HCT116 (cell line): ENCODE measurements around the gene ACACB. TPM values are rescaled to one million over a fixed set of nuclear protein-coding genes. Genes with fewer than 3 reads are reported as not detected.

Source experiments
- ATAC-seq: fragments of 200-7000 bp; cut with Tn5 transposase; 2 replicates; pipeline ENCODE4 v1.9.1; 2020; ENCODE audit warnings: mild to moderate bottlenecking, moderate library complexity
- BruUV-seq: library from RNA; stranded (reverse); fragments of 400-500 nt; replicated peaks from 2 replicates; lab custom pipeline; 2021; lab: Mats Ljungman, UMichigan
- CTCF ChIA-PET: fragments of 300-600 bp; sonication (Branson Sonifier 250); formaldehyde crosslinking; loops from one replicate; lab custom pipeline; 2021; ENCODE audit warnings: antibody characterized with exemption; lab: Charles Lee
- POLR2A ChIA-PET: fragments of 300-600, 350-600 bp; sonication (Branson Sonifier 250); formaldehyde crosslinking; loops from one replicate; lab custom pipeline; 2021; ENCODE audit warnings: antibody characterized with exemption; lab: Charles Lee
- RAD21 ChIA-PET, 2 experiments: fragments of 300-600 bp; sonication (Branson Sonifier 250); formaldehyde crosslinking; loops; one replicate each; lab custom pipeline; 2023; ENCODE audit warnings: low total read pairs in 2 of 2; ENCODE audit not compliant: uncharacterized antibody in 2 of 2, unreplicated experiment in 2 of 2, low non-redundant PET in 1 of 2; lab: Charles Lee
- DNase-seq: peaks from one replicate; pipeline ENCODE4 v3.0.0-alpha.2; 2010; ENCODE audit warnings: low read depth, low spot score
- H2AFZ ChIP-seq: fragments of 200-600 bp; shearing (Covaris generic), sonication (generic); 2 replicates; pipeline ENCODE4 v1.6.1; 2017; ENCODE audit warnings: low read depth, mixed run types, mixed read lengths, antibody characterized with exemption, low read length; ENCODE audit not compliant: poor library complexity, severe bottlenecking
- H3K27ac ChIP-seq: 2 replicates; pipeline ENCODE4 v1.5.1; 2012; ENCODE audit warnings: low read depth, low read length
- H3K27me3 ChIP-seq: fragments of 200-600 bp; sonication (generic); 2 replicates; pipeline ENCODE4 v1.6.1; 2016; ENCODE audit warnings: mixed run types, low read length, mixed read lengths; ENCODE audit not compliant: insufficient read depth
- H3K36me3 ChIP-seq, 2 experiments: fragments of 200-500 bp in 1 of 2; fragments of 200-600 bp in 1 of 2; sonication (Bioruptor generic) in 1 of 2; sonication (generic) in 1 of 2; 2 replicates each; pipeline versions ENCODE4 v1.5.1 to v1.6.1; 2014 to 2016; ENCODE audit warnings: low read length in 2 of 2, inconsistent platforms in 1 of 2, mixed read lengths in 1 of 2, mixed run types in 1 of 2; ENCODE audit not compliant: insufficient read depth in 2 of 2, control insufficient read depth in 1 of 2
- H3K4me1 ChIP-seq, 2 experiments: fragments of 200-600 bp in 1 of 2; sonication (generic) in 1 of 2; 2 replicates each; pipeline versions ENCODE4 v1.5.1 to v1.6.1; 2012 to 2017; ENCODE audit warnings: low read length in 2 of 2, inconsistent platforms in 1 of 2, mild to moderate bottlenecking in 1 of 2, mixed read lengths in 1 of 2, mixed run types in 1 of 2, moderate library complexity in 1 of 2; ENCODE audit not compliant: insufficient read depth in 2 of 2, control insufficient read depth in 1 of 2
- H3K4me2 ChIP-seq: fragments of 200-600 bp; sonication (generic); 2 replicates; pipeline ENCODE4 v1.6.1; 2017; ENCODE audit warnings: mixed run types, low read length, mixed read lengths
- H3K4me3 ChIP-seq, 2 experiments: fragments of 200-600 bp in 1 of 2; sonication (generic) in 1 of 2; replicated peaks in 1 of 2; 2 replicates each; pipeline ENCODE4 v1.5.1; 2011 to 2016; ENCODE audit warnings: low read length in 2 of 2, control low read depth in 1 of 2, low read depth in 1 of 2, mild to moderate bottlenecking in 1 of 2, mixed read lengths in 1 of 2, mixed run types in 1 of 2
- H3K79me2 ChIP-seq: fragments of 200-600 bp; sonication (generic); 2 replicates; pipeline ENCODE4 v1.6.1; 2017; ENCODE audit warnings: mild to moderate bottlenecking, mixed run types, low read length, moderate library complexity, mixed read lengths; ENCODE audit not compliant: insufficient read depth
- H3K9ac ChIP-seq: fragments of 200-600 bp; sonication (generic); 2 replicates; pipeline ENCODE4 v1.6.1; 2016; ENCODE audit warnings: low read length, mixed read lengths
- H3K9me2 ChIP-seq: fragments of 200-600 bp; sonication (generic), shearing (Covaris generic); 2 replicates; pipeline ENCODE4 v1.6.1; 2017; ENCODE audit warnings: mixed run types, mild to moderate bottlenecking, moderate library complexity; ENCODE audit not compliant: insufficient read depth
- H3K9me3 ChIP-seq, 2 experiments: fragments of 200-500 bp in 1 of 2; fragments of 200-600 bp in 1 of 2; sonication (Bioruptor generic) in 1 of 2; sonication (generic) in 1 of 2; 2 replicates each; pipeline ENCODE4 v1.6.1; 2014 to 2017; ENCODE audit warnings: low read length in 2 of 2, mixed read lengths in 2 of 2, inconsistent platforms in 1 of 2, low read depth in 1 of 2, mild to moderate bottlenecking in 1 of 2, mixed run types in 1 of 2, moderate library complexity in 1 of 2; ENCODE audit not compliant: control insufficient read depth in 1 of 2, insufficient read depth in 1 of 2
- H4K20me1 ChIP-seq: fragments of 200-600 bp; sonication (generic), shearing (Covaris generic); 2 replicates; pipeline ENCODE4 v1.6.1; 2017; ENCODE audit warnings: mixed run types, mild to moderate bottlenecking, moderate library complexity; ENCODE audit not compliant: insufficient read depth
- CBX3 ChIP-seq: IDR thresholded peaks from 2 replicates; pipeline ENCODE4 v1.6.1; 2012; ENCODE audit warnings: low read depth
- EGR1 ChIP-seq: IDR thresholded peaks from 2 replicates; pipeline ENCODE4 v1.6.1; 2012; ENCODE audit warnings: low read depth
- JUND ChIP-seq: IDR thresholded peaks from 2 replicates; pipeline ENCODE4 v1.6.1; 2012
- MAX ChIP-seq: IDR thresholded peaks from 2 replicates; pipeline ENCODE4 v1.6.1; 2012
- POLR2A ChIP-seq: IDR thresholded peaks from 2 replicates; pipeline ENCODE4 v1.7.0; 2011; ENCODE audit warnings: borderline replicate concordance; ENCODE audit not compliant: insufficient read depth, insufficient read length; ENCODE audit errors: extremely low read depth
- REST ChIP-seq: IDR thresholded peaks from 2 replicates; pipeline ENCODE4 v1.6.1; 2012; ENCODE audit warnings: low read depth
- SIN3A ChIP-seq: IDR thresholded peaks from 2 replicates; pipeline ENCODE4 v1.6.1; 2012; ENCODE audit warnings: low read depth
- SP1 ChIP-seq: IDR thresholded peaks from 2 replicates; pipeline ENCODE4 v1.6.1; 2012; ENCODE audit warnings: low read depth
- TCF7L2 ChIP-seq: IDR thresholded peaks from 2 replicates; pipeline ENCODE4 v1.7.0; 2011; ENCODE audit warnings: borderline replicate concordance, inconsistent platforms; ENCODE audit not compliant: insufficient read depth, insufficient read length; ENCODE audit errors: extremely low read depth
- YY1 ChIP-seq: IDR thresholded peaks from 2 replicates; pipeline ENCODE4 v1.6.1; 2011; ENCODE audit warnings: low read length, low read depth, moderate library complexity, mild to moderate bottlenecking; ENCODE audit not compliant: insufficient replicate concordance; ENCODE audit errors: extremely low read depth
- ZBTB33 ChIP-seq: IDR thresholded peaks from 2 replicates; pipeline ENCODE4 v1.6.1; 2011; ENCODE audit warnings: mild to moderate bottlenecking, low read length, moderate library complexity; ENCODE audit not compliant: insufficient replicate concordance; ENCODE audit errors: extremely low read depth
- ZFX ChIP-seq: fragments of 450-650 bp; IDR thresholded peaks from 2 replicates; pipeline ENCODE4 v1.6.1; 2017
- ZNF274 ChIP-seq: fragments of 200-500 bp; sonication (Bioruptor generic); IDR thresholded peaks from 2 replicates; pipeline ENCODE4 v1.6.1; 2014; ENCODE audit warnings: mild to moderate bottlenecking, low read depth, low read length, inconsistent platforms
- intact Hi-C: fragments of 100-400 bp; cut with micrococcal nuclease; formaldehyde crosslinking; loops from 2 replicates; pipeline ENCODE4 v1.10.0; 2022
- total RNA-seq: library from RNA; stranded (reverse); gene quantifications from one replicate; pipeline ENCODE4 v1.2.1, GENCODE V29; 2021; ENCODE audit not compliant: unreplicated experiment

The ACACB gene
- total RNA-seq, 1 experiment from 2014 or later: 11.1 TPM

- Histone ChIP-seq H3K9ac (no peak overlapping the region), H4K20me1 (no peaks in the 10 kb centered on the region), H3K27me3 (no peaks in the 10 kb centered on the region), H3K79me2 (no peaks in the 10 kb centered on the region), H3K4me3 (no peak overlapping the region), H3K4me1 (peaks cover 0 to 8% of the 10 kb centered on the region in 2 experiments; a peak in 3 of 4 replicates), H3K9me3 (no peaks in the 10 kb centered on the region), H3K9me2 (no peaks in the 10 kb centered on the region), H2AFZ (no peak overlapping the region), H3K27ac (no peak overlapping the region), H3K36me3 (0 out of 4 replicates have a peak, but pooled peaks cover 0 to 2% of the 10 kb centered on the region in 2 experiments), H3K4me2 (no peak overlapping the region)
- ChIA-PET POLR2A (no interaction called here), CTCF (no interaction called here), RAD21 (no interaction called here)
- DNase-seq: no peak
- TF ChIP-seq MAX (no peak), YY1 (no peak), JUND (no peak), CBX3 (no peak), ZNF274 (no peak), SIN3A (no peak), EGR1 (no peak)
- no TSS peak for BruUV-seq
- ATAC-seq: no peak
- intact Hi-C loops: no loop called here
Measured at GRCh38 chr12:109246221-109246620, 129.8 kb downstream of the ACACB start.

- ChIA-PET CTCF (interaction anchor here (0.5 kb wide), 1 partner anchor 29 kb away, joined by 3 read pairs; no protein-coding TSS in a partner anchor), RAD21 (no interaction called here), POLR2A (no interaction called here)
- Histone ChIP-seq H3K27me3 (no peaks in the 10 kb centered on the region), H4K20me1 (no peaks in the 10 kb centered on the region), H3K9me3 (no peaks in the 10 kb centered on the region), H3K4me3 (no peak overlapping the region), H2AFZ (no peak overlapping the region), H3K27ac (no peak overlapping the region), H3K36me3 (no peaks in the 10 kb centered on the region), H3K9me2 (no peaks in the 10 kb centered on the region), H3K9ac (no peak overlapping the region), H3K4me1 (peaks cover 0 to 8% of the 10 kb centered on the region in 2 experiments; a peak in 3 of 4 replicates), H3K79me2 (no peaks in the 10 kb centered on the region), H3K4me2 (no peak overlapping the region)
- ATAC-seq (no peak), DNase-seq (no peak)
- intact Hi-C loops: no loop called here
- no TSS peak for BruUV-seq
- TF ChIP-seq SP1: no peak
- no peak for TF ChIP-seq ZBTB33
- no peak for TF ChIP-seq MAX
- no peak for TF ChIP-seq ZFX
- TF ChIP-seq REST: no peak
- no peak for TF ChIP-seq POLR2A
- no peak for TF ChIP-seq JUND
- TF ChIP-seq TCF7L2: no peak
Measured at GRCh38 chr12:109247831-109248654, 131.7 kb downstream of the ACACB start.
